Measurements from ENCODE around the gene SRSF7. TPM values are rescaled to one million over a fixed set of nuclear protein-coding genes. Genes with fewer than 3 reads are reported as not detected.
"Not testable (repeated sequence)": the region's sequence is repeated elsewhere in the genome, so short reads cannot be mapped to it uniquely, and the experiment has no call there.

The SRSF7 gene
- total RNA-seq, result 215 and 226 TPM in 2 replicates

DNA sequence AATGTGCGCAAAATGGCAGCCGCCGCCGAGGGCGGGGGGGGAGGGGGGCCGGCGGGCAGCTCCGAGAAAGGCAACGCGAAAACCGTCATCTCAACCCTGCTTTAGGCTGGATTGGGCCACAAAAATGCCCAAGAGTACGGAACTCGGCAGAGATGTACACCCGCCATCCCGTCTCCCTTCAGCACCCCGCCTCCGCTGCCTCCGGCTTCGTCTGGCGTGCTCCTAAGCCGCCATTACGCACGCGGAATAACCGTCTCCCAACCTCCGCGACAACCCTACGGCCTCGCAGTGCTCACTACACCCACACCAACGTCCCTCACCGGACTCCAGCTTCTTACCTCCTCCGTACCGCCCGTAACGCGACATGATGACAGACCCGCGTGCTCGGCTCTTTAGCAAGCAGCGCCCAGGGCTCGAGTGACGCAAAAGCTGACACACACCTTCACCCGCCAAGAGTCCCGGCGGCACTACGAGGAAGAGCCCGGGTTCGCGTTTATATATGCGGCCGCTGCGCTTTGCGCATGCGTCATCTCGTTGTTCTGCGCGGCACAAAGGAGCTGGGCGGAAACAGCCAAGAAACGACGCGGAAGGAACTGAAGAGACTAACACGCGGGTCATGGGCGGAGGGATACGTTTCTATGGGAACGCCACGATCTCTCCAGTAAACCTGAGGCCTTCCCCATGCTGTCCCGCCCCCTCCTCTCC lies at the start of gene SRSF7:
Gene SRSF7, minus strand, starts transcription at position 471 of the 705 bp plus-strand sequence. Its CDS starts 105 bp downstream, at position 366.
- peak within 1 kb of the TSS; percentile 99 for H3K4me3 ChIP-seq (ENCODE audit: low read depth, low read length)
- peak; percentile 92 for DNase-seq (ENCODE audit: low read depth)
- TF ChIP-seq, protein P1, sequence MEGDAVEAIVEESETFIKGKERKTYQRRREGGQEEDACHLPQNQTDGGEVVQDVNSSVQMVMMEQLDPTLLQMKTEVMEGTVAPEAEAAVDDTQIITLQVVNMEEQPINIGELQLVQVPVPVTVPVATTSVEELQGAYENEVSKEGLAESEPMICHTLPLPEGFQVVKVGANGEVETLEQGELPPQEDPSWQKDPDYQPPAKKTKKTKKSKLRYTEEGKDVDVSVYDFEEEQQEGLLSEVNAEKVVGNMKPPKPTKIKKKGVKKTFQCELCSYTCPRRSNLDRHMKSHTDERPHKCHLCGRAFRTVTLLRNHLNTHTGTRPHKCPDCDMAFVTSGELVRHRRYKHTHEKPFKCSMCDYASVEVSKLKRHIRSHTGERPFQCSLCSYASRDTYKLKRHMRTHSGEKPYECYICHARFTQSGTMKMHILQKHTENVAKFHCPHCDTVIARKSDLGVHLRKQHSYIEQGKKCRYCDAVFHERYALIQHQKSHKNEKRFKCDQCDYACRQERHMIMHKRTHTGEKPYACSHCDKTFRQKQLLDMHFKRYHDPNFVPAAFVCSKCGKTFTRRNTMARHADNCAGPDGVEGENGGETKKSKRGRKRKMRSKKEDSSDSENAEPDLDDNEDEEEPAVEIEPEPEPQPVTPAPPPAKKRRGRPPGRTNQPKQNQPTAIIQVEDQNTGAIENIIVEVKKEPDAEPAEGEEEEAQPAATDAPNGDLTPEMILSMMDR (conservative IDR thresholded peaks at IDR 0.05; ENCODE audit: low read depth, low read length), result no peak

DNA sequence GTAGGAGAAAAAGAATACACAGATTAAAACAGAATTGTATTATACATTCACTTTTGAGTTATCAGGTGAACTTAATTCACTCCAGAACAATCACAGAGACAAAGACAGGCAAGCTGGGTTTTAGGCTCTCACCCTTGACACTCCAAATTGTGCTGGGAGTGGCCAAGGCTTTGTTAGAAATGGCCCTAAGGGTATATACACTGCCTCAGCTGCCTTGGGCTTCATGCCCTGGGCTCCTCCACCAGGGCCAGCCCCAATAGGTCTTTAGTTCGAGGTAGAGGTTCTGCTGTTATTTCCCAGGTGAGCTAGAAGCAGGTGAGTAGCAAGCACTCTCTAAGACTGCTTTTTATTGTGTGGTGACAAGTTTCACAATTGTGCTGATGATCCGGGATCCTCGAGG lies 46.8 kb upstream of the SRSF7 start:
- TF ChIP-seq, protein P1 (conservative IDR thresholded peaks at IDR 0.05; ENCODE audit: low read depth, low read length), result no peak
- no peak for DNase-seq (ENCODE audit: low read depth)
- no peak overlapping the region for H3K4me3 ChIP-seq (ENCODE audit: low read depth, low read length)

DNA sequence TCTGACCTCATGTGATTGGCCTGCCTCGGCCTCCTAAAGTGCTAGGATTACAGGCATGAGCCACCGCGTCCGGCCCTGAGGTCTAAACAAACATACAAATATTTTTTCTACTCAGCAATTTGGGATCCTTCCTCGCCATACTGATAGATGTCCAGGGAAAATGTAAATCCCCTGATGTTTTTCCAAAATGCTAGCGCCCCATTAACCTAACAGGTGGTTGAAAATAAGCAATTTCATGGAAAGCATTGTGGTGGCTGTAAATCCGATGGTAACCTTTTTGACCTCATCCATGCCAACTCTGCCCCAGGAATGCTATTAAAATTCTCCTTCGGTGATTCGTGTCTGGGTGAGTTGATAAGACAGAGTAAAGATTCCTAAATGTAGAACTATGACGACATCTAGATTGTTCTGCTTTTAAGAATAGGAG lies 46.1 kb upstream of the SRSF7 start:
- H3K4me3 ChIP-seq (ENCODE audit: low read depth, low read length), result no peak overlapping the region
- TF ChIP-seq, protein P1 (conservative IDR thresholded peaks at IDR 0.05; ENCODE audit: low read depth, low read length), result no peak
- DNase-seq (ENCODE audit: low read depth), result no peak

DNA sequence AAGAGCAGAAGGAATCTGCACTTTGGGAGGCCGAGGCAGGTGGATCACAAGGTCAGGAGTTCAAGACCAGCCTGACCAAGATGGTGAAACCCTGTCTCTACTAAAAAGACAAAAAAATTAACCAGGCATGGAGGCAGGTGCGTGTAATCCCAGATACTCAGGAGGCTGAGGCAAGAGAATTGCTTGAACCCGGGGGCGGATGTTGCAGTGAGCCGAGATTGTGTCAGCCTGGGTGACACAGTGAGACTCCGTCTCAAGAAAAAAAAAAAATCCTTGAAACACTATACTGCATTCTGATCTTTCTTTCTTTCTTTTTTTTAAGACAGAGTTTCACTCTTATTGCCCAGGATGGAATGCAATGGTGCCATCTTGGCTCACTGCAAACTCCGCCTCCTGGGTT lies 43.9 kb upstream of the SRSF7 start:
- DNase-seq (ENCODE audit: low read depth); H3K4me3 ChIP-seq (ENCODE audit: low read depth, low read length): not testable (repeated sequence)

DNA sequence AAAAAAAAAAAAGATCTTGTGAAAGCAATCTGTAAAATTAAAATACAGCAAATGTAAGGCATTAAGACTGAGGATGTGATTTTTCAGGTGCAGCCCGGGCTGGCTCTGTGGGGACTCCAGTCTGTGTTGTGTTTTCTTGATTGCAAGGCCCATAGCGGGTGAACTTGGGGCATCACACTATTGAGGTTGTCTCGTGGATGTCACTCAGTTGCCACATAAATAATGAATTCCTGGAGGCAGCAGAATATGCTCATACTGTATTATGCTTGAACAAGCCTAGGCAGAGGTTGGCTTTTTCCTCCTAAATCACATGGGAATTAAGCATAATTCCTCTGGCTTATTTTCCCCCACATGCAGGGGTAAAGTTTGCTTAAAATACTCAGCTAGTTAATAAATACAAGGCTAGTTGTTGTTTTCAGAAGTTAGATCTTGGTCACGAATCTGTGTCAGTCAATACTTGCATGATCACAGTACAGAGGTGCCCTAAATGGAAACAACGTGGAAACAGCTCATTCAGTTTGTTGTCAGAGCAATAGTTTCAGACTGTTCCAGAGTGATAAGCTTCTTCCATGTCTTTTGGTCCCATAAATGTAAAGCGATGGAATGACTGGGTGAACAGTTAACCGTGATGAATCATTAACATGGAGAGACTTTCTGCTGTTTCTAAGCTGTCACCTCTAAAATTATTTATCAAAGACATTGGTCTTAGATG lies 43.2 kb upstream of the SRSF7 start:
- H3K4me3 ChIP-seq (ENCODE audit: low read depth, low read length), result no peak overlapping the region
- TF ChIP-seq, protein P1 (conservative IDR thresholded peaks at IDR 0.05; ENCODE audit: low read depth, low read length), result no peak
- peak; percentile 40 for DNase-seq (ENCODE audit: low read depth)

DNA sequence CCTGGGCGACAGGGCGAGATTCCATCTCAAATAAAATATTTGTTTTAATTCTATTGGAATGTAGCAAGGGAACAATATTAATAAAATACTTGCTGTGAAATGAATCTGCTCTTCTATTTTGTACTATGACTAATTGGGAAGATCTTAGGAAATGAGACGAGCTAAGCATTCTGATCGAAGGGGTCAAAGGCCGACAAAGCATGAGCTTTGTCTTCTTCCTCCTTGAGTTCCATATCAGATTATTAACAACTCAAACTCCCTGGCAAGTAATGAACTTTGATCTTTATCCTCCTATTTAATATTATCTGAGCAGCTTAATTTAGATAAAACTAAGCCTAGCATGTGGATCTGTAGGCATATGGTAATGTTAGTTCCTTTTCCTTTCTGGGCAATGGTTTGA lies 42.4 kb upstream of the SRSF7 start:
- no peak for DNase-seq (ENCODE audit: low read depth)
- H3K4me3 ChIP-seq (ENCODE audit: low read depth, low read length), result no peak overlapping the region
- TF ChIP-seq, protein P1 (conservative IDR thresholded peaks at IDR 0.05; ENCODE audit: low read depth, low read length), result no peak

DNA sequence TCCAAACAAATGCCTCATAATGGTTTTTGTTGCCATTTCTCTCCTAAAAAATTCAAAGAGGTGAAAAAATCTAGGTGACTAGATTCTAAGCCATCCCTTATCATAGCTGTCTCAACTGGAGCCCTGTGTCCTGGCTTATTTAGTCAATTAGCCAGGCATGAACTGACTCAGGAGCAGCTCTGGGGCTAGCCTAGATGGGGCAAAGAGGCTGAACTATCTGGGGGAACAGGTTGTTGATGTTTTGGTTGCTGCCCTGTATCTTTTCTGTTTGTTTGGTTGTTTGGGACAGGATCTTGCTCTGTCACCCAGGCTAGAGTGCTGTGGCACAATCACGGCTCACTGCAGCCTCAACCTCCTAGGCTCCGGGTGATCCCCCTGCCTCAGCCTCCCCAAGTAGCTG lies 41.6 kb upstream of the SRSF7 start:
- H3K4me3 ChIP-seq (ENCODE audit: low read depth, low read length), result no peak overlapping the region
- TF ChIP-seq, protein P1 (conservative IDR thresholded peaks at IDR 0.05; ENCODE audit: low read depth, low read length), result no peak
- no peak for DNase-seq (ENCODE audit: low read depth)

DNA sequence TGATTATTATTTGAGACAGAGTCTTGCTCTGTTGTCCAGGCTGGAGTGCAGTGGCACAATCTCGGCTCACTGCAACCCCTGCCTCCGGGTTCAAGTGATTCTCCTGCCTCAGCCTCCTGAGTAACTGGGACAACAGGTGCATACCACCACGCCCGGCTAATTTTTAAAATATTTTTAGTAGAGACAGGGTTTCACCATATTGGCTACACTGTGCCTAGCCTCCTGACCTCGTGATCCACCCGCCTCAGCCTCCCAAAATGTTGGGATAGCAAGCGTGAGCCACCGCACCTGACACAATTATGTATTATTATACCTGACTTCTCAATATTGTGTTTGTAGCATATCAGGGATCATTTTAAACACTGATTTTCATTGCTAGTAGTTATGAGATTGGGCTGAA lies 41.2 kb upstream of the SRSF7 start:
- not testable (repeated sequence) for H3K4me3 ChIP-seq (ENCODE audit: low read depth, low read length); DNase-seq (ENCODE audit: low read depth)

Data from epithelial cell of proximal tubule (primary cell).